Superior temporal gyrus (tissue), 1 donor: ENCODE data around the gene PIERCE2.
"Not testable (repeated sequence)": the region's sequence is repeated elsewhere in the genome, so short reads cannot be mapped to it uniquely, and the experiment has no call there.

Source experiments
- DNase-seq: peaks from one replicate; pipeline ENCODE4 v3.0.0-alpha.2; 2016; ENCODE audit errors: extremely low spot score

Gene PIERCE2

DNA sequence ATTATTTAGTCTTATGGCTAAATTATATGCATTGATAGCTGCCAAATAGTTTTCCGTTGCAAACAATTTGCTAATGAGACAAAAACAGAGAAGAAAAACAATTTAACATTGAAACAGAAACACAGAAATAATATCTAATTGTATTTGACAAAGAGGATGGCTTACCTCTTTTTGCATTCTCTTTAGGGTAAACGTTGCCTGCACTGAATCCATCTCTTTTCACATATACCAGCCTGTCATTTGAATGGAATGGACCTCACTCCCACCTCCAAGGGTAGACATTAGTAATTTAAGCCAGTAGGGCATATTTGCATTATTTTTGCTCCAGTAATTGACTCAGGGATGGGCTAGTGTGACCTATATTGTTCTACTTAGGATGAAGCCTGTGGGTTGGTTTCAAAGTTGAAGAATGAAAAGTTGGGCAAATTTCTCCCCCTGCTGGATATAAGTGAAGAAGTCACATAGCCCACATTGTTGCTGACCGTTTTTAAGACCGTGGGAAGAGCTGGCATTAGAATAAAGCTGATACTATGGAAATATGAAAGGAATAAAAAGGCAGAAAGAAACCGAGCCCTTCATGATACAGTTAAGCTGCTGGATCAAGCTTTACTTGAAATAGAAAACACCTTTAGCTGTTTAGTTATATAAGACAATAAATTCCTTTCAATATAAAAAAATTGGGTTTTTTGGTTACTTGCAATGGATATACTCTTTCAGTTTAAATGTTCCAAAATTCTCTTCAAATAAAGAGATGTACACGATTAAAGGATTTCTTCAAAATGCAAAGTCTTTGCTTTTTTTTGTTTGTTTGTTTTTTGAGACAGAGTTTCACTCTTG lies 26.9 kb downstream of the PIERCE2 start:
- peak; percentile 70 for DNase-seq

DNA sequence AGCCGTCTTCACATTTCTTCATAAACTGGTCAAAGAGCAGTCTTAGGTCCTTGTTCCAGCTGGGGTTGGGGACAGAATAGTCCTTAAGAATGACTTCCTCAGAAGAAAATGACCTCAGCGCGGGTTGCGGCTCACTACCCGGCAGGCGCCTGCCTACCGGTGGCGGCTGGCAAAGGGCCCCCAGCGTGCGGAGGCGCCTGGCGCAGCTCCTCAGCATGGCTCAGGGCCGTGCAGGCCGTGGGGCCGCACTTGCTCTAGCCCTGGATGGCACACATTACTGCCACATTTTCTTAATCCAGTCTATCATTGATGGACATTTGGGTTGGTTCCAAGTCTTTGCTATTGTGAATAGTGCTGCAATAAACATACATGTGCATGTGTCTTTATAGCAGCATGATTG lies 34.8 kb downstream of the PIERCE2 start:
- DNase-seq: not testable (repeated sequence)

DNA sequence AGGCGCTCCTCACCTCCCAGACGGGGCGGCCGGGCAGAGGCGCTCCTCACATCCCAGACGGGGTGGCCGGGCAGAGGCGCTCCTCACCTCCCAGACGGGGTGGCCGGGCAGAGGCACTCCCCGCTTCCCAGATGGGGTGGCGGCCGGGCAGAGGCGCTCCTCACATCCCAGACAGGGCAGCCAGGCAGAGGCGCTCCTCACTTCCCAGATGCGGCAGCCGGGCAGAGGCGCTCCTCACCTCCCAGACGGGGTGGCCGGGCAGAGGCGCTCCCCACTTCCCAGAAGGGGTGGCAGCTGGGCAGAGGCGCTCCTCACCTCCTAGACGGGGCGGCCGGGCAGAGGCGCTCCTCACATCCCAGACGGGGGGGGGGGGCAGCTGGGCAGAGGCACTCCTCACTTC lies 37.6 kb downstream of the PIERCE2 start:
- not testable (repeated sequence) for DNase-seq

DNA sequence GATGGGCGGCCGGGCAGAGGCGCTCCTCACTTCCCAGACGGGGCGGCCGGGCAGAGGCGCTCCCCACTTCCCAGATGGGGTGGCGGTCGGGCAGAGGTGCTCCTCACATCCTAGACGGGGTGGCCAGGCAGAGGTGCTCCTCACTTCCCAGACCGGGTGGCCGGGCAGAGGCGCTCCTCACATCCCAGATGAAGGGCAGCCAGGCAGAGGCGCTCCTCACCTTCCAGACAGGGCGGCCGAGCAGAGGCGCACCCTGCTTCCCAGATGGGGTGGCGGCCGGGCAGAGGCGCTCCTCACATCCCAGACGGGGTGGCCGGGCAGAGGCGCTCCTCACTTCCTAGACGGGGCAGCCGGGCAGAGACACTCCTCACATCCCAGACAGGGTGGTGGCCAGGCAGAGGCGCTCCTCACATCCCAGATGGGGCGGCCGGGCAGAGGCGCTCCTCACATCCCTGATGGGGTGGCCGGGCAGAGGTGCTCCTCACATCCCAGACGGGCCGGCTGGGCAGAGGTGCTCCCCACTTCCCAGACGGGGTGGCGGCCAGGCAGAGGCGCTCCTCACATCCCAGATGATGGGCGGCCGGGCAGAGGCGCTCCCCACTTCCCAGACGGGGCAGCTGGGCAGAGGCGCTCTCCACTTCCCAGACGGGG lies 38.2 kb downstream of the PIERCE2 start:
- not testable (repeated sequence) for DNase-seq

DNA sequence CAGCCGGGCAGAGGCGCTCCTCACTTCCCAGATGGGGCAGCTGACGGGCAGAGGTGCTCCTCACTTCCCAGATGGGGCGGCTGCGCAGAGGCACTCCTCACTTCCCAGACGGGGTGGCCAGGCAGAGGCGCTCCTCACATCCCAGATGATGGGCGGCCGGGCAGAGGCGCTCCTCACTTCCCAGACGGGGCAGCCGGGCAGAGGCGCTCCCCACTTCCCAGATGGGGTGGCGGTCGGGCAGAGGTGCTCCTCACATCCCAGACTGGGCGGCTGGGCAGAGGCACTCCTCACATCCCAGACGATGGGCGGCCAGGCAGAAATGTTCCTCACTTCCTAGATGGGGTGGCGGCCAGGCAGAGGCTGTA lies 38.7 kb downstream of the PIERCE2 start:
- DNase-seq: not testable (repeated sequence)

DNA sequence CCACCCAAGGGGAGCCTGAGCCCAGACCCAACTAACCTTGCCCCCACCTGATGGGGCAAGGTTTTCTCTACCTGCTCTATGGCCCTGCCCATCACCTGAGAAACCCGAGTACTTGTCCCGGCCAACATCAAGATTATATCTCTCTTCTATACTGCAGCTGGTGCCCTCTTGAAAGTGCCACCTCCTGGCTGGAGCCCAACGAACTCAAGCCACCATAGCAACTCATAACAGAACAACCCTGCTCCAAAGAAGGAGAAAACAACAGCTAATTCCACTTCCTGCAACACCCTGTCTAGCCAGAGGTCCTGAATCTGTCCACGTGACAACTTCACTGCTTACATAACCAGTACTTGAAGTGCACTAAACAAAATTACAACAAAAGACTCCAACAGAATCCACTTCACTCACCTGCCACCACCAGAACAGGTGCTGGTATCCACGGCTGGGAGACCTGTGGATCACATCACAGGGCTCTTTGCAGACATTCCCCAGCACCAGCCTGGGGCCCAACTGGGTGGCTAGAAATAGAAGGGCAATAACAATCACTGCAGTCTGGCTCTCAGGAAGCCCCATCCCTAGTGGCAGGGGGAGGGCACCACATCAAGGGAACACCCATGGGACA lies 49.2 kb downstream of the PIERCE2 start:
- DNase-seq: no peak

DNA sequence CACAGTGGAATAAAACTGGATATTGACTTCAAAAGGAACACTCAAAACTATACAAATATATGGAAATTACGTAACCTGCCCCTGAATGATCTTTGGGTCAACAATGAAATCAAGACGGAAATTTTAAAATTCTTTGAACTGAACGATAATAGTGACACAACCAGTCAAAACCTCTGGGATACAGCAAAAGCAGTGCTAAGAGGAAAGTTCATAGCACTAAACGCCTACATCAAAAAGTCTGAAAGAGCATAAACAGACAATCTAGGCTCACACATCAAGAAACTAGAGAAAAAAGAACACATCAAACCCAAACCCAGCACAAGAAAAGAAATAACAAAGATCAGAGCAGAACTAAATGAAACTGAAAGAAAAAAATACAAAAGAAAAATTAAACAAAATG lies 53.2 kb downstream of the PIERCE2 start:
- no peak for DNase-seq

DNA sequence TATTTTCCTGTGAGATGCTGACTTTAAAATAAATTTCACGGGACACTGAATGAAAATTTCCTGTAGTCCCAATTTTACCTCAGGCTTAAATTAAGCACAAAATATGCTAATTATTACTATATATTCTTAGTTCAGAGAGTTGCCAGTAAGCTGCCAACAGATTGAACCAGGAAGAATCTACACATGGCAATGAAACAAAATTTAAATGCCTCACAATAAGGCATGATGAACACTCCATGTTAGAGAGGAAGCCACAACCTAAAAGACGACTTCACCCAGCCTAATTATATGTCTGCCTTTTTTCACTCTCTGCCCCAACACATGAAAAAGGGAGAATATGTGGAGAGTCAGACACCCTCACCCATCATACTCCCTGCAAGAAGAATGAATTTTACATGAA lies 60.0 kb downstream of the PIERCE2 start:
- no peak for DNase-seq
